ES-I3 (cell line): ENCODE measurements around the gene MEGF9.
"Not testable (repeated sequence)": the region's sequence is repeated elsewhere in the genome, so short reads cannot be mapped to it uniquely, and the experiment has no call there.

Experiments used
- H3K36me3 ChIP-seq: 2 replicates; pipeline ENCODE4 v1.6.1; 2013; ENCODE audit warnings: mild to moderate bottlenecking, low read length, control low read depth, moderate library complexity; ENCODE audit not compliant: insufficient read depth
- H3K4me1 ChIP-seq: 2 replicates; pipeline ENCODE4 v1.6.1; 2013; ENCODE audit warnings: mild to moderate bottlenecking, control low read depth, low read length; ENCODE audit not compliant: insufficient read depth
- H3K9ac ChIP-seq: 2 replicates; pipeline ENCODE4 v1.6.1; 2013; ENCODE audit warnings: low read depth, mild to moderate bottlenecking, low read length, moderate library complexity
- H3K9me3 ChIP-seq: 2 replicates; pipeline ENCODE4 v1.6.1; 2013; ENCODE audit warnings: mild to moderate bottlenecking, low read length, moderate library complexity; ENCODE audit not compliant: control insufficient read depth, insufficient read depth

Gene MEGF9

GRCh38 chr9:120714088-120714845, at the start of gene MEGF9:
Gene MEGF9, minus strand, starts transcription at chr9:120714470. Its CDS starts 112 bp downstream, at chr9:120714358.
- no peaks in the 10 kb centered on the region for H3K9me3 ChIP-seq
- no peaks in the 10 kb centered on the region; the same call in 1 of the 2 replicates for H3K4me1 ChIP-seq
- H3K36me3 ChIP-seq, result no peaks in the 10 kb centered on the region; the same call in 1 of the 2 replicates
- peak within 1 kb of the TSS; percentile 87 for H3K9ac ChIP-seq

GRCh38 chr9:120761006-120761405, 46.7 kb upstream of the MEGF9 start:
- no peaks in the 10 kb centered on the region for H3K4me1 ChIP-seq
- H3K9ac ChIP-seq, result no peak overlapping the region
- peaks cover 13% of the 10 kb centered on the region for H3K36me3 ChIP-seq
- H3K9me3 ChIP-seq, result no peaks in the 10 kb centered on the region

- Histone ChIP-seq H3K36me3 (peaks cover 13% of the 10 kb centered on the region), H3K9ac (no peak overlapping the region)
Measured at GRCh38 chr9:120759755-120760400, 45.6 kb upstream of the MEGF9 start.

GRCh38 chr9:120758544-120758943, 44.3 kb upstream of the MEGF9 start:
- no peaks in the 10 kb centered on the region for H3K4me1 ChIP-seq
- H3K9me3 ChIP-seq, result no peaks in the 10 kb centered on the region
- H3K36me3 ChIP-seq, result peaks cover 6% of the 10 kb centered on the region; the same call in 1 of the 2 replicates
- no peak overlapping the region for H3K9ac ChIP-seq

More at GRCh38 chr9:120759755-120760400, 45.6 kb upstream of the MEGF9 start:
- H3K4me1 ChIP-seq, result no peaks in the 10 kb centered on the region
- no peaks in the 10 kb centered on the region for H3K9me3 ChIP-seq

- no peaks in the 10 kb centered on the region for H3K4me1 ChIP-seq
- no peaks in the 10 kb centered on the region; the same call in 1 of the 2 replicates for H3K36me3 ChIP-seq
- H3K9me3 ChIP-seq, result no peaks in the 10 kb centered on the region
- no peak overlapping the region for H3K9ac ChIP-seq
Measured at GRCh38 chr9:120757026-120757913, 43.0 kb upstream of the MEGF9 start.

- H3K9me3 ChIP-seq, result no peaks in the 10 kb centered on the region
- H3K9ac ChIP-seq, result no peak overlapping the region
- H3K4me1 ChIP-seq, result no peaks in the 10 kb centered on the region
- H3K36me3 ChIP-seq, result no peaks in the 10 kb centered on the region
Measured at GRCh38 chr9:120756531-120756930, 42.3 kb upstream of the MEGF9 start.

- Histone ChIP-seq H3K36me3 (no peaks in the 10 kb centered on the region), H3K4me1 (no peaks in the 10 kb centered on the region), H3K9ac (no peak overlapping the region), H3K9me3 (no peaks in the 10 kb centered on the region)
Measured at GRCh38 chr9:120755810-120756434, 41.7 kb upstream of the MEGF9 start.

- Histone ChIP-seq H3K4me1 (no peaks in the 10 kb centered on the region), H3K9ac (no peak overlapping the region), H3K9me3 (no peaks in the 10 kb centered on the region), H3K36me3 (no peaks in the 10 kb centered on the region)
Measured at GRCh38 chr9:120755044-120755443, 40.8 kb upstream of the MEGF9 start.

GRCh38 chr9:120750421-120750820, 36.2 kb upstream of the MEGF9 start:
- Histone ChIP-seq H3K9ac (no peak overlapping the region), H3K36me3 (no peaks in the 10 kb centered on the region), H3K4me1 (no peaks in the 10 kb centered on the region), H3K9me3 (no peaks in the 10 kb centered on the region)

GRCh38 chr9:120746366-120746765, 32.1 kb upstream of the MEGF9 start:
- H3K4me1 ChIP-seq, H3K9ac ChIP-seq, H3K9me3 ChIP-seq, H3K36me3 ChIP-seq: not testable (repeated sequence)

- Histone ChIP-seq H3K36me3 (no peaks in the 10 kb centered on the region), H3K9ac (no peak overlapping the region), H3K4me1 (no peaks in the 10 kb centered on the region), H3K9me3 (no peaks in the 10 kb centered on the region)
Measured at GRCh38 chr9:120745278-120745677, 31.0 kb upstream of the MEGF9 start.

- no peak overlapping the region for H3K9ac ChIP-seq
- H3K4me1 ChIP-seq, result no peaks in the 10 kb centered on the region
- H3K9me3 ChIP-seq, result no peaks in the 10 kb centered on the region
- H3K36me3 ChIP-seq, result no peaks in the 10 kb centered on the region
Measured at GRCh38 chr9:120742951-120743416, 28.7 kb upstream of the MEGF9 start.

GRCh38 chr9:120741701-120742100, 27.4 kb upstream of the MEGF9 start:
- Histone ChIP-seq H3K36me3 (no peaks in the 10 kb centered on the region), H3K9me3 (no peaks in the 10 kb centered on the region), H3K9ac (no peak overlapping the region), H3K4me1 (no peaks in the 10 kb centered on the region)

GRCh38 chr9:120741191-120741590, 26.9 kb upstream of the MEGF9 start:
- no peaks in the 10 kb centered on the region for H3K4me1 ChIP-seq
- no peaks in the 10 kb centered on the region for H3K9me3 ChIP-seq
- H3K36me3 ChIP-seq, result no peaks in the 10 kb centered on the region
- no peak overlapping the region for H3K9ac ChIP-seq
